Esophagus muscularis mucosa (tissue), 4 donors: ENCODE data around the gene S100A2. TPM values are rescaled to one million over a fixed set of nuclear protein-coding genes. Genes with fewer than 3 reads are reported as not detected.
A peak's percentile ranks its signal among the peaks of the same experiment; 100 is the strongest.

ENCODE experiments used
- DNase-seq: peaks from one replicate; pipeline ENCODE4 v3.0.0-alpha.2; 2017; ENCODE audit errors: extremely low spot score
- H3K27ac ChIP-seq, 4 donors: fragments of 200-600 bp; sonication (generic); replicated peaks in 1 of 4; 1 replicate in 3 of 4; 2 replicates in 1 of 4; pipeline ENCODE4 v1.5.1; 2016 to 2019; ENCODE audit warnings: mild to moderate bottlenecking in 1 of 4
- H3K27me3 ChIP-seq, 4 donors: fragments of 200-600 bp; sonication (generic); one replicate each; pipeline versions ENCODE4 v1.5.1 to v1.6.0; 2016 to 2019
- H3K36me3 ChIP-seq, 4 donors: fragments of 200-600 bp; sonication (generic); one replicate each; pipeline ENCODE4 v1.5.1; 2016 to 2019
- H3K4me1 ChIP-seq, 4 donors: fragments of 200-600 bp; sonication (generic); one replicate each; pipeline ENCODE4 v1.5.1; 2016 to 2019
- H3K4me3 ChIP-seq, 4 donors: fragments of 200-600 bp; sonication (generic); 1 replicate in 2 of 4; 2 replicates in 2 of 4; pipeline ENCODE4 v1.5.1; 2016 to 2019; ENCODE audit warnings: mild to moderate bottlenecking in 4 of 4, moderate library complexity in 1 of 4
- H3K9me3 ChIP-seq, 4 donors: fragments of 200-600 bp; sonication (generic); 1 replicate in 3 of 4; 2 replicates in 1 of 4; pipeline ENCODE4 v1.5.1; 2016 to 2019
- CTCF ChIP-seq, 3 experiments: fragments of 200-600 bp in 2 of 3; fragments of 450-650 bp in 1 of 3; sonication (generic) in 2 of 3; IDR thresholded peaks; one replicate each; pipeline ENCODE4 v1.5.1; 2017 to 2019; ENCODE audit warnings: antibody characterized with exemption in 3 of 3, mild to moderate bottlenecking in 2 of 3, moderate library complexity in 1 of 3
- EP300 ChIP-seq: sonication (generic); formaldehyde crosslinking; IDR thresholded peaks from one replicate; pipeline ENCODE4 v1.6.1; 2017; ENCODE audit warnings: antibody characterized with exemption
- POLR2A ChIP-seq: fragments of 450-650 bp; IDR thresholded peaks from one replicate; pipeline ENCODE4 v1.6.1; 2017; ENCODE audit warnings: antibody characterized with exemption, moderate library complexity, mild to moderate bottlenecking, low read depth
- POLR2AphosphoS5 ChIP-seq, 2 donors: sonication (generic); formaldehyde crosslinking; IDR thresholded peaks; one replicate each; pipeline ENCODE4 v1.6.1; 2017; ENCODE audit warnings: antibody characterized with exemption in 2 of 2
- WGBS: methylation state at CpG from one replicate; pipeline ENCODE4 v1.1.5; 2018; 5-methylcytosine and 5-hydroxymethylcytosine counted together
- intact Hi-C: fragments of 100-400 bp; cut with DNase I; formaldehyde crosslinking; loops from one replicate; pipeline ENCODE4 v1.15.1; 2023
- total RNA-seq, 4 donors: library from RNA; depleted of rRNA; stranded (reverse); fragments of >200 nt; gene quantifications; one replicate each; pipeline versions ENCODE4 v1.1.0 to v1.2.1, GENCODE V29; 2016

S100A2 gene
- total RNA-seq, 4 donors from 2014 or later = 0.34 to 0.71 TPM; not detected in 2

GRCh38 chr1:153560241-153560640 is 5.4 kb downstream of the S100A2 start:
- Histone ChIP-seq H3K27me3 (no peaks in the 10 kb centered on the region), H3K9me3 (no peaks in the 10 kb centered on the region), H3K4me1 (peaks cover 2 to 17% (median 7%) of the 10 kb centered on the region in 4 donors), H3K27ac (no peak overlapping the region), H3K36me3 (no peaks in the 10 kb centered on the region), H3K4me3 (no peak overlapping the region)
- 100% methylated on average over 2 of the region's 2 CpGs for WGBS
- DNase-seq = no peak
- intact Hi-C loops = no loop called here
- TF ChIP-seq POLR2AphosphoS5 (IDR thresholded peaks at IDR 0.05) = no peak
- TF ChIP-seq CTCF (IDR thresholded peaks at IDR 0.05) = no peak
- no peak for TF ChIP-seq EP300
- TF ChIP-seq POLR2A = no peak

- TF ChIP-seq POLR2A (no peak), CTCF (IDR thresholded peaks at IDR 0.05) (no peak), POLR2AphosphoS5 (IDR thresholded peaks at IDR 0.05) (no peak), EP300 (no peak)
Measured at GRCh38 chr1:153557877-153558276, 7.8 kb downstream of the S100A2 start.

GRCh38 chr1:153556348-153556747 is 9.3 kb downstream of the S100A2 start:
- H3K9me3 ChIP-seq = no peaks in the 10 kb centered on the region
- intact Hi-C loops = no loop called here
- no peak for DNase-seq
- no peaks in the 10 kb centered on the region for H3K27me3 ChIP-seq
- peaks cover 12 to 24% (median 22%) of the 10 kb centered on the region in 4 donors for H3K4me1 ChIP-seq
- no peak overlapping the region for H3K4me3 ChIP-seq
- WGBS = 100% methylated on average over 1 of the region's 1 CpG
- TF ChIP-seq POLR2AphosphoS5 (IDR thresholded peaks at IDR 0.05) (no peak), POLR2A (no peak), CTCF (IDR thresholded peaks at IDR 0.05) (no peak), EP300 (no peak)
- no peaks in the 10 kb centered on the region for H3K36me3 ChIP-seq
- H3K27ac ChIP-seq = no peak overlapping the region

More at GRCh38 chr1:153557877-153558276, 7.8 kb downstream of the S100A2 start:
- H3K36me3 ChIP-seq = no peaks in the 10 kb centered on the region
- WGBS = 97% methylated on average over 3 of the region's 3 CpGs
- DNase-seq = no peak
- no peak overlapping the region for H3K4me3 ChIP-seq
- no peaks in the 10 kb centered on the region for H3K9me3 ChIP-seq
- peaks cover 12 to 22% (median 21%) of the 10 kb centered on the region in 4 donors for H3K4me1 ChIP-seq
- intact Hi-C loops = no loop called here
- H3K27me3 ChIP-seq = no peaks in the 10 kb centered on the region
- H3K27ac ChIP-seq = no peak overlapping the region

GRCh38 chr1:153553830-153554541 is 11.7 kb downstream of the S100A2 start:
- WGBS = 52% methylated on average over 2 of the region's 2 CpGs
- Histone ChIP-seq H3K4me1 (peaks cover 28 to 42% (median 39%) of the 10 kb centered on the region in 4 donors), H3K27ac (peak overlapping the region; percentile 60 to 78 (median 74)), H3K36me3 (no peaks in the 10 kb centered on the region), H3K27me3 (no peaks in the 10 kb centered on the region), H3K4me3 (no peak overlapping the region), H3K9me3 (no peaks in the 10 kb centered on the region)
- TF ChIP-seq EP300 (no peak), CTCF (IDR thresholded peaks at IDR 0.05) (no peak), POLR2AphosphoS5 (IDR thresholded peaks at IDR 0.05) (no peak), POLR2A (no peak)
- no peak for DNase-seq
- intact Hi-C loops = no loop called here

- Histone ChIP-seq H3K27me3 (no peaks in the 10 kb centered on the region), H3K27ac (peak overlapping the region; percentile 60 to 78 (median 74)), H3K4me3 (no peak overlapping the region), H3K36me3 (no peaks in the 10 kb centered on the region), H3K4me1 (peaks cover 37 to 51% (median 48%) of the 10 kb centered on the region in 4 donors), H3K9me3 (no peaks in the 10 kb centered on the region)
- 92% methylated on average over 12 of the region's 12 CpGs for WGBS
- intact Hi-C loops = no loop called here
- DNase-seq = no peak
- TF ChIP-seq EP300 (no peak), POLR2A (no peak), POLR2AphosphoS5 (IDR thresholded peaks at IDR 0.05) (no peak), CTCF (IDR thresholded peaks at IDR 0.05) (no peak)
Measured at GRCh38 chr1:153553096-153553495, 12.5 kb downstream of the S100A2 start.
